ENCODE measurements around the gene ADGRL3. TPM values are rescaled to one million over a fixed set of nuclear protein-coding genes. Genes with fewer than 3 reads are reported as not detected.

ADGRL3 gene
- polyA plus RNA-seq, 1 experiment = 0.35 TPM

DNA sequence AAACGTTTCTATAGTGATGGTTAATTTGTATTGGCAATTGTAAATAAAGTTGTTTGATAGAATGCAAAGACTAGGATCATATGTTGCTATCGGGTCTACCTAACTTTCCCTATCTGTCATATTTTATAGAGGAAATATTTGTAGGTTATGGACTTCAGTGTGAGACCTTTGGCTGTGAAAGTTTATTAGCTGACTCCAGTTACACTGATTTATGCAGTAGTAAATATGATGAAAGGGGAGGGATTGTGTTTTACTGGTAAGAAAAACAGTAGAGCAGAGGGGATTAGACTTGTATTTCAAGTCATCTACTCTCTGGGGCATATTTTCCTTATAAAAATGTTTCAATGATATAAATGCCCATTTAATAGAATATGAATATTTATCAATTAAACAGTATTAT, 43.8 kb downstream of the ADGRL3 start:
- H3K27ac ChIP-seq (ENCODE audit: low read depth, low read length) = no peak overlapping the region
- no peak for TF ChIP-seq CTCF (IDR thresholded peaks at IDR 0.05; ENCODE audit: low read depth, low read length)
- H3K4me3 ChIP-seq (ENCODE audit: low read depth, low read length) = no peak overlapping the region
- H3K9me3 ChIP-seq (ENCODE audit: control insufficient read depth, insufficient read depth, low read length) = no peaks in the 10 kb centered on the region
- no peaks in the 10 kb centered on the region for H3K27me3 ChIP-seq (ENCODE audit: control insufficient read depth, insufficient read depth, low read length)
- CTCF ChIA-PET = no interaction called here
- POLR2A ChIA-PET = no interaction called here
- DNase-seq (ENCODE audit: low read depth, low spot score) = no peak

DNA sequence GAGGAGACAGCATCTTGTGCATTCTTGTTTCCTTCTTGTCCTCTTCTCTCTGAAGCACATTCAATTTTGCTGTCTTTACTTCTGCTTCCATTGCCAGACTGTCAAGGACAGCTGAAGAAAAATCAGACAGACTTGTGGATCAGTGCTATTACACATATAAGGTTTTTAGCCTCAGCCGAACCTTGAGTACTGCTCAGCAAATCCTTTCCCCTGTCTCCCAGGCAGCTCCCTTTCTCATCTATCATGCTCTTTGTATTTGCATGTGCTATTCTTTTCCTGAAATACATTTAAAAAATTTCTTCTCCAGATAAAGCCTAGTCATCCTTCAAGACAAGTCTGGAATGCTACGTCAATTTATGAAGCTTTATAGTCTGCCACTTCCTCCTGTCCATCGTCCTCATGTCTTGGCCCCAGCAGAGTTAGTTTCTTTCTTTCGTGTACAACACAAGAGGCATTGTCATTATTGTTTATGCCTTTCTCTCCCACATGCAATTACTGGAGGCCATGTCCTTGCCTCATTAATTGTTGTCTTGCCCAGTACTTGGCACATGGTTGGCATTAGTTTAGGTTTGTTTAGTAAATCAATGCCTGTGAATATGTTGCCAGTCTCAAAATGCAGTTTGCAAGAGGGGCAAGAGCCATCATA, 45.1 kb downstream of the ADGRL3 start:
- no peak for DNase-seq (ENCODE audit: low read depth, low spot score)
- Histone ChIP-seq H3K4me3 (ENCODE audit: low read depth, low read length) (no peak overlapping the region), H3K27ac (ENCODE audit: low read depth, low read length) (no peak overlapping the region), H3K27me3 (ENCODE audit: control insufficient read depth, insufficient read depth, low read length) (no peaks in the 10 kb centered on the region), H3K9me3 (ENCODE audit: control insufficient read depth, insufficient read depth, low read length) (no peaks in the 10 kb centered on the region)
- ChIA-PET POLR2A (no interaction called here), CTCF (no interaction called here)
- TF ChIP-seq CTCF (IDR thresholded peaks at IDR 0.05; ENCODE audit: low read depth, low read length) = no peak

- no peak for TF ChIP-seq CTCF (IDR thresholded peaks at IDR 0.05; ENCODE audit: low read depth, low read length)
- Histone ChIP-seq H3K4me3 (ENCODE audit: low read depth, low read length) (no peak overlapping the region), H3K27ac (ENCODE audit: low read depth, low read length) (no peak overlapping the region), H3K27me3 (ENCODE audit: control insufficient read depth, insufficient read depth, low read length) (no peaks in the 10 kb centered on the region), H3K9me3 (ENCODE audit: control insufficient read depth, insufficient read depth, low read length) (no peaks in the 10 kb centered on the region)
- POLR2A ChIA-PET = no interaction called here
- CTCF ChIA-PET = no interaction called here
- no peak for DNase-seq (ENCODE audit: low read depth, low spot score)
Observed at GRCh38 chr4:61246034-61246433, 45.9 kb downstream of the ADGRL3 start.

GRCh38 chr4:61248705-61249104, 48.6 kb downstream of the ADGRL3 start:
- CTCF ChIA-PET = no interaction called here
- no peak for TF ChIP-seq CTCF (IDR thresholded peaks at IDR 0.05; ENCODE audit: low read depth, low read length)

GRCh38 chr4:61251129-61251528, 51.0 kb downstream of the ADGRL3 start:
- POLR2A ChIA-PET = no interaction called here
- Histone ChIP-seq H3K27ac (ENCODE audit: low read depth, low read length) (no peak overlapping the region), H3K9me3 (ENCODE audit: control insufficient read depth, insufficient read depth, low read length) (no peaks in the 10 kb centered on the region), H3K27me3 (ENCODE audit: control insufficient read depth, insufficient read depth, low read length) (no peaks in the 10 kb centered on the region), H3K4me3 (ENCODE audit: low read depth, low read length) (no peak overlapping the region)
- DNase-seq (ENCODE audit: low read depth, low spot score) = no peak
- no peak for TF ChIP-seq CTCF (IDR thresholded peaks at IDR 0.05; ENCODE audit: low read depth, low read length)
- CTCF ChIA-PET = no interaction called here

More at GRCh38 chr4:61248705-61249104, 48.6 kb downstream of the ADGRL3 start:
- DNase-seq (ENCODE audit: low read depth, low spot score) = no peak
- POLR2A ChIA-PET = no interaction called here
- no peak overlapping the region for H3K4me3 ChIP-seq (ENCODE audit: low read depth, low read length)
- no peak overlapping the region for H3K27ac ChIP-seq (ENCODE audit: low read depth, low read length)
- no peaks in the 10 kb centered on the region for H3K27me3 ChIP-seq (ENCODE audit: control insufficient read depth, insufficient read depth, low read length)
- no peaks in the 10 kb centered on the region for H3K9me3 ChIP-seq (ENCODE audit: control insufficient read depth, insufficient read depth, low read length)
